Measurements from ENCODE around the gene CAMK2A. TPM values are rescaled to one million over a fixed set of nuclear protein-coding genes. Genes with fewer than 3 reads are reported as not detected.
A peak's percentile ranks its signal among the peaks of the same experiment; 100 is the strongest.

CAMK2A gene
- total RNA-seq, 1 donor from 2014 or later: 1.1 TPM

DNA sequence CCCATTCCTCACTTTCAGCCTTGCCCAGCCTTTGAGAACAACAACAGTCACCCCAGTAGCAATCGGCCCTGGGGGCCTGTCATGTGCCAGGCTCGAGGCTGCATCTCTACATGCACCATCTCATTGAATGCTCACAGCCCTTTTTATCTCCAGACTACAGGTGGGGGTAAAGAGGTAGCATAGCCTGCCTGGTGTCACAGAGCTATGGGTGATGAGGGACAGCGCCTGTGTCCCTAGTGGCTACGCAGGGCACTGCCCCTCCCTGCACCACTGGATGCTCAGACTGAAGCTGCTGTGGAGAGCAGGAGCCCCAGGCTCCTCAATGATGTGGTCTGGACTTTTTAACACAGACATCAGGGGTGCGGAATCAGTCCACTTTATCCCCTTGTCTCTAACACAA lies 2.8 kb downstream of the CAMK2A start:
- TF ChIP-seq CTCF (IDR thresholded peaks at IDR 0.05; ENCODE audit: unreplicated experiment): peak; percentile 62
- DNase-seq (ENCODE audit: low spot score): peak; percentile 43
- Mint-ChIP-seq H3K36me3 (ENCODE audit: low read depth, unreplicated experiment) (peaks cover 4% of the 10 kb centered on the region), H3K27ac (ENCODE audit: unreplicated experiment) (no peak overlapping the region), H3K27me3 (ENCODE audit: unreplicated experiment) (peaks cover 7% of the 10 kb centered on the region), H3K9me3 (ENCODE audit: unreplicated experiment) (no peaks in the 10 kb centered on the region), H3K4me1 (ENCODE audit: unreplicated experiment) (peaks cover 8% of the 10 kb centered on the region), H3K4me3 (ENCODE audit: unreplicated experiment) (no peak overlapping the region)

DNA sequence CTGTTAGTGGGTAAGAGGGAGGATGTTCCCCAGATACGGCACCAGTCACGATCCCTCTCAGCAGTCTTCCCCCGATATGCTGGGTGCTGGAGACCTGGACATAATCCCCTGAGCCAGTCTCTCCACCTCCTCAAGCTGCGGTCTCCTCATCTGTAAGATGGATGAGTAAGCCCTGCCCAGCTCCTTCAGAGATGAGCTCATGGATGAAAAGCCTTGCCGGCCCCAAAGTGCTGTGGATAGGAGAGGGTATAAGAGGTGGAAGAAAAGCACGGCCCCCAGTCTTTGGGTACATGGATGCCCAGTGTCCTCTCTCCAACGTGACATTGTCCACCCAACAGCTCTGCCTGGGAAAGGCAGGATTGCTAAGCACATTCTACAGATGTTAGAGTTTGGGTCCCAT lies 4.5 kb downstream of the CAMK2A start:
- peaks cover 4% of the 10 kb centered on the region for H3K36me3 Mint-ChIP-seq (ENCODE audit: low read depth, unreplicated experiment)
- no peak overlapping the region for H3K4me3 Mint-ChIP-seq (ENCODE audit: unreplicated experiment)
- no peak for DNase-seq (ENCODE audit: low spot score)
- no peak for TF ChIP-seq CTCF (IDR thresholded peaks at IDR 0.05; ENCODE audit: unreplicated experiment)
- H3K27ac Mint-ChIP-seq (ENCODE audit: unreplicated experiment): no peak overlapping the region
- H3K9me3 Mint-ChIP-seq (ENCODE audit: unreplicated experiment): no peaks in the 10 kb centered on the region
- peaks cover 9% of the 10 kb centered on the region for H3K27me3 Mint-ChIP-seq (ENCODE audit: unreplicated experiment)
- peaks cover 20% of the 10 kb centered on the region for H3K4me1 Mint-ChIP-seq (ENCODE audit: unreplicated experiment)

- DNase-seq (ENCODE audit: low spot score): no peak
- Mint-ChIP-seq H3K27ac (ENCODE audit: unreplicated experiment) (no peak overlapping the region), H3K27me3 (ENCODE audit: unreplicated experiment) (peaks cover 10% of the 10 kb centered on the region), H3K9me3 (ENCODE audit: unreplicated experiment) (no peaks in the 10 kb centered on the region), H3K4me3 (ENCODE audit: unreplicated experiment) (no peak overlapping the region), H3K36me3 (ENCODE audit: low read depth, unreplicated experiment) (peaks cover 6% of the 10 kb centered on the region), H3K4me1 (ENCODE audit: unreplicated experiment) (peaks cover 29% of the 10 kb centered on the region)
- TF ChIP-seq CTCF (IDR thresholded peaks at IDR 0.05; ENCODE audit: unreplicated experiment): no peak
These were observed 5.3 kb downstream of the CAMK2A start for GRCh38 chr5:150284311-150284710.

GRCh38 chr5:150283904-150284303 lies 5.7 kb downstream of the CAMK2A start:
- Mint-ChIP-seq H3K9me3 (ENCODE audit: unreplicated experiment) (no peaks in the 10 kb centered on the region), H3K36me3 (ENCODE audit: low read depth, unreplicated experiment) (peaks cover 7% of the 10 kb centered on the region), H3K4me1 (ENCODE audit: unreplicated experiment) (peaks cover 33% of the 10 kb centered on the region), H3K4me3 (ENCODE audit: unreplicated experiment) (no peak overlapping the region), H3K27me3 (ENCODE audit: unreplicated experiment) (peaks cover 11% of the 10 kb centered on the region), H3K27ac (ENCODE audit: unreplicated experiment) (no peak overlapping the region)
- no peak for TF ChIP-seq CTCF (IDR thresholded peaks at IDR 0.05; ENCODE audit: unreplicated experiment)
- no peak for DNase-seq (ENCODE audit: low spot score)

GRCh38 chr5:150281987-150282386 lies 7.6 kb downstream of the CAMK2A start:
- H3K27ac Mint-ChIP-seq (ENCODE audit: unreplicated experiment): no peak overlapping the region
- H3K27me3 Mint-ChIP-seq (ENCODE audit: unreplicated experiment): peaks cover 7% of the 10 kb centered on the region
- no peak for DNase-seq (ENCODE audit: low spot score)
- no peak overlapping the region for H3K4me3 Mint-ChIP-seq (ENCODE audit: unreplicated experiment)
- H3K9me3 Mint-ChIP-seq (ENCODE audit: unreplicated experiment): no peaks in the 10 kb centered on the region
- TF ChIP-seq CTCF (IDR thresholded peaks at IDR 0.05; ENCODE audit: unreplicated experiment): no peak
- H3K36me3 Mint-ChIP-seq (ENCODE audit: low read depth, unreplicated experiment): peaks cover 3% of the 10 kb centered on the region
- peaks cover 50% of the 10 kb centered on the region for H3K4me1 Mint-ChIP-seq (ENCODE audit: unreplicated experiment)
